PFSK-1 (cell line): ENCODE data around the gene UNCX.

Experiments
- FOXP2 ChIP-seq: optimal IDR thresholded peaks from 2 replicates; pipeline ENCODE3; 2011; ENCODE audit warnings: borderline replicate concordance, control low read depth, inconsistent platforms; ENCODE audit not compliant: insufficient read depth; ENCODE audit errors: extremely low read length, extremely low read depth
- POLR2AphosphoS5 ChIP-seq: IDR thresholded peaks from 2 replicates; pipeline ENCODE4 v1.6.1; 2012; ENCODE audit warnings: low read depth, mild to moderate bottlenecking, control low read depth, low read length, moderate library complexity
- SIN3A ChIP-seq: IDR thresholded peaks from 2 replicates; pipeline ENCODE4 v1.6.1; 2012; ENCODE audit warnings: mild to moderate bottlenecking, low read length, moderate library complexity, borderline replicate concordance; ENCODE audit not compliant: insufficient read depth
- TAF1 ChIP-seq: IDR thresholded peaks from 2 replicates; pipeline ENCODE4 v1.6.1; 2012; ENCODE audit warnings: low read length, control low read depth, borderline replicate concordance; ENCODE audit not compliant: insufficient read depth
- TF ChIP-seq, protein P1 (sequence below), 2 experiments: IDR thresholded peaks; 2 replicates each; pipeline versions ENCODE4 v1.6.1 to v1.8.0; 2011 to 2012; ENCODE audit warnings: low read depth in 2 of 2, low read length in 2 of 2, control low read depth in 1 of 2, inconsistent platforms in 1 of 2, mild to moderate bottlenecking in 1 of 2, moderate library complexity in 1 of 2; ENCODE audit not compliant: insufficient read depth in 1 of 2

The UNCX gene

DNA sequence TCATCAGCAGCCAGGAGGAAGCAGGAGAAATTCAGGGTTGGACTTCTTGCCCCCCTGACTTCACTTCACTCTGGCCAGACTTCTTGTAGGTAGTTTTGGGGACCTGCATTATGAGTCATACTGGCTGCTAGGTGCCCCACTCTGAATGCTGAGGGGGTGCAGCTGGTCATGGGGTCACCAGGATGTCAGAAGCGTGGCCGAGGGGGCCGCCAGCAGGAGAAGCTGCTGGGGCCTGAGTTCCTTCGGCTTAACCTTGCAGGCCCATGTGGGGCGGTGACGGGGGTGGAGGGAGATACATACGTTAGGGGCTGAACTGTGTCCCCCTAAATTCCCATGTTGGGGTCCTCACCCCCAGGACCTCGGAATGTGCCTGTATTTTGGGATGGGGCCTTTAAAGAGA is 18.2 kb downstream of the UNCX start:
- TF ChIP-seq POLR2AphosphoS5 (no peak), SIN3A (no peak), FOXP2 (no peak), TAF1 (no peak)
- TF ChIP-seq, protein P1, sequence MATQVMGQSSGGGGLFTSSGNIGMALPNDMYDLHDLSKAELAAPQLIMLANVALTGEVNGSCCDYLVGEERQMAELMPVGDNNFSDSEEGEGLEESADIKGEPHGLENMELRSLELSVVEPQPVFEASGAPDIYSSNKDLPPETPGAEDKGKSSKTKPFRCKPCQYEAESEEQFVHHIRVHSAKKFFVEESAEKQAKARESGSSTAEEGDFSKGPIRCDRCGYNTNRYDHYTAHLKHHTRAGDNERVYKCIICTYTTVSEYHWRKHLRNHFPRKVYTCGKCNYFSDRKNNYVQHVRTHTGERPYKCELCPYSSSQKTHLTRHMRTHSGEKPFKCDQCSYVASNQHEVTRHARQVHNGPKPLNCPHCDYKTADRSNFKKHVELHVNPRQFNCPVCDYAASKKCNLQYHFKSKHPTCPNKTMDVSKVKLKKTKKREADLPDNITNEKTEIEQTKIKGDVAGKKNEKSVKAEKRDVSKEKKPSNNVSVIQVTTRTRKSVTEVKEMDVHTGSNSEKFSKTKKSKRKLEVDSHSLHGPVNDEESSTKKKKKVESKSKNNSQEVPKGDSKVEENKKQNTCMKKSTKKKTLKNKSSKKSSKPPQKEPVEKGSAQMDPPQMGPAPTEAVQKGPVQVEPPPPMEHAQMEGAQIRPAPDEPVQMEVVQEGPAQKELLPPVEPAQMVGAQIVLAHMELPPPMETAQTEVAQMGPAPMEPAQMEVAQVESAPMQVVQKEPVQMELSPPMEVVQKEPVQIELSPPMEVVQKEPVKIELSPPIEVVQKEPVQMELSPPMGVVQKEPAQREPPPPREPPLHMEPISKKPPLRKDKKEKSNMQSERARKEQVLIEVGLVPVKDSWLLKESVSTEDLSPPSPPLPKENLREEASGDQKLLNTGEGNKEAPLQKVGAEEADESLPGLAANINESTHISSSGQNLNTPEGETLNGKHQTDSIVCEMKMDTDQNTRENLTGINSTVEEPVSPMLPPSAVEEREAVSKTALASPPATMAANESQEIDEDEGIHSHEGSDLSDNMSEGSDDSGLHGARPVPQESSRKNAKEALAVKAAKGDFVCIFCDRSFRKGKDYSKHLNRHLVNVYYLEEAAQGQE (IDR thresholded peaks at IDR 0.05; ENCODE audit: insufficient read depth in 1 of 2, low read depth in 2 of 2, low read length in 2 of 2) = no peak

DNA sequence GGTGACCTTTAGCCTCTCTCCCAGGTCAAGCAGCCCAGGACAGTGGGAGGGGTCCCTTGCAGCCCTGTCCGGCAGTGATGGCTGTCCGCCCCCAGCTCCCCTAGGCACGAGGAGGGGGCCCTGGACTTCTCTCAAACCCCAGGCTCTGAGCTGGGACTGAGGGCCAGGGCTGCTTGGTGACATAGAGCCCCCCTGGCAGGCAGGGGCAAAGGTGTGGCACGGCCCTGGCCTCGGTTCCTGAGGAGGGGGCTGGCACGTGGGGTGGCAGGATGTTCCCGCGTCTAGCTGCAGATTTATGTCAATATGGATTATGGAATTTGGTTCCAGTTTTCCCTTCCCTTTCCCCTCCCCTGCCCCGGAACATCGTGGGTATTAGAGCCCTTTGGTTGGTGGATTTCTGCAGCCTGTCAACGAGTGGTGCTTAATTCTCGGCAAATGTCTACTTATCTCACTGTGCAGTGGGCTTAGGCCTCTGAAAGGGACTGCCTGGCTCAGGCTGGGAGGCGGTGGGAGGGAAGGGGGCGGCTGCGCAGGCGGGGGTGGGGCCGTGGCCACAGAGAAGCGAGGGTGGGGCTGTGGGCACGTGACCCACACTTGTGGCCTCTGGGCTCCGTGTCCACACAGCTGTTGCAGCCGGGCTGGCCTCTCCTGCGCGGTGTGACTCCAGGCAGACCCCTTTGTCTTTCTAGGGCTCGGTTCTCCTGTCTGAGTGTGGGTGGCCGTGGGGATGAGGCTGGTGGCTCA is 19.3 kb downstream of the UNCX start:
- TF ChIP-seq POLR2AphosphoS5 = no peak
- TF ChIP-seq TAF1 = no peak
- no peak for TF ChIP-seq FOXP2
- no peak for TF ChIP-seq SIN3A
- TF ChIP-seq, protein P1 (IDR thresholded peaks at IDR 0.05; ENCODE audit: insufficient read depth in 1 of 2, low read depth in 2 of 2, low read length in 2 of 2) = no peak

DNA sequence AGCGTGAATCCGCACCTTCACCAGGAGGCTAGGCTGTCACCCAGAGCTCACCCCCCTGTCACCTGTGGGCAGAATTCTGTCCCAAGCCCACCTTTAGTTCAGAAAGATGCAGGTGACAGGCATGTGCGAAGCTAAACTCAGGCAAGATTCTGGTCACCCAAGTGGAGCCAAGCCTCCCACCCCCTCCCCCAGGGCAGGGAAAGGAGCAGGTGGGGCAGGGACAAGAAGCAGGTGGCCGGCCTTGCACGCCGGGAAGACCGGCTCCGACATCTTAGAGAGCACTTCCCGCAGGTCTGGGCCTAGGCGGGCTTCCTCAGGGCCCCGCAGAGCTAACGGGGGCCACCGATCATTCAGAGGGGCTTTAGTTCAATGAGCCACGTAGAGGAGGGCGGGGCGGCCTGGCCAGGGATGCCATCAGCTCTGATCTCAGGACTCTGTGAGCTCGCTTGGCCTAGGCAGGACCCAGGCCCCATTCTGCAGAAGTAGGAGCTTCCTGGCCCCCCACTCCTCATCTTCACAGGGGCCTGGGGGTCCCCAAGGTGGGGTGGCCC is 19.9 kb downstream of the UNCX start:
- TF ChIP-seq, protein P1 (IDR thresholded peaks at IDR 0.05; ENCODE audit: insufficient read depth in 1 of 2, low read depth in 2 of 2, low read length in 2 of 2) = no peak
- TF ChIP-seq POLR2AphosphoS5 (no peak), FOXP2 (no peak), SIN3A (no peak)

DNA sequence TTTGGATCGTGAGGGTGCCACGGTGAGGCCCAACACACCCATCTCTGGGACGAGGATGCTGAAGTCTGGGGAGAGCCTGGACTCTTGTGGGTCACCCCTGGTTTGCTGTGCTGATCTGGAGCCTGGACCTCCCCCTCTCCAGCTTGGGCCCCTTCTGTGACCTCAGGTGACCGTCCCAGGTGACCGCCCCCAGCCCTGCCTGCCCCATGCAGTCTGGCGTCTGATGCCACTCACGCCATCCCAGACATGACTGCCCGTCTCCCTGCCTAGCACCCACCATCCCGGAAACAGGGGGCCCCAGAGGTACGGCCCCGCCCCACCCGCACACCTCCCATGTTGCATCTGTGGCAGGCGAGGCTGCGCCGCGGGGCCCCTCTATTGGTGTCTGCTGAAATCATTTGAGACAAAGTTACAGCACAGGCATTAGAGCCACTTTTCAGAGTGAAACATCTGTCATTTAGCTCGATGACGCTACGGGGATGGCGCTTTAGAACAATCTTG is 21.1 kb downstream of the UNCX start:
- TF ChIP-seq FOXP2 (no peak), SIN3A (no peak), POLR2AphosphoS5 (no peak)
- TF ChIP-seq, protein P1 (IDR thresholded peaks at IDR 0.05; ENCODE audit: insufficient read depth in 1 of 2, low read depth in 2 of 2, low read length in 2 of 2) = no peak
